Measurements from ENCODE around the gene ZNF609. TPM values are rescaled to one million over a fixed set of nuclear protein-coding genes. Genes with fewer than 3 reads are reported as not detected.

ZNF609 gene
- total and polyA plus RNA-seq, 10 of the 15 experiments (the other 5 are each of a cell fraction or from before 2014, with no cell fraction given) = 5.1 to 35.3 (median 13.6) TPM

DNA sequence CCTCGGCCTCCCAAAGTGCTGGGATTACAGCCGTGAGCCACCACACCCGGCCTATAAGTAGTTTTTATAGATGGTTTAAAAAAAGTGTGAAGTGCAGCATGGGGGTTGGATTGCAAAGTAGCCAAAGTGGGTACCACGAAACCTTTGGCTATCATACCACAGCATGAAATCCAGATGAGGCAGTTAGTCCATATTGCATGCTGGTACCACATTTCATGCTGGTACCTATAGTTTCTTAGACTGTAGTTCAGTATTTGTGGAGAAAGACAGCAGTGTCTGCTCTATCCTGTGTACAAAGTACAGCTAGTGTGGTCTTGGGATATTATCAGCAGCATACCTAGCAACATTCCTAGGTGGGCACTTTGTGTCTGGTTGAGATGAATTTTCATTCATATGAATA, 11.8 kb downstream of the ZNF609 start (continued):
- TF ChIP-seq, protein P1, sequence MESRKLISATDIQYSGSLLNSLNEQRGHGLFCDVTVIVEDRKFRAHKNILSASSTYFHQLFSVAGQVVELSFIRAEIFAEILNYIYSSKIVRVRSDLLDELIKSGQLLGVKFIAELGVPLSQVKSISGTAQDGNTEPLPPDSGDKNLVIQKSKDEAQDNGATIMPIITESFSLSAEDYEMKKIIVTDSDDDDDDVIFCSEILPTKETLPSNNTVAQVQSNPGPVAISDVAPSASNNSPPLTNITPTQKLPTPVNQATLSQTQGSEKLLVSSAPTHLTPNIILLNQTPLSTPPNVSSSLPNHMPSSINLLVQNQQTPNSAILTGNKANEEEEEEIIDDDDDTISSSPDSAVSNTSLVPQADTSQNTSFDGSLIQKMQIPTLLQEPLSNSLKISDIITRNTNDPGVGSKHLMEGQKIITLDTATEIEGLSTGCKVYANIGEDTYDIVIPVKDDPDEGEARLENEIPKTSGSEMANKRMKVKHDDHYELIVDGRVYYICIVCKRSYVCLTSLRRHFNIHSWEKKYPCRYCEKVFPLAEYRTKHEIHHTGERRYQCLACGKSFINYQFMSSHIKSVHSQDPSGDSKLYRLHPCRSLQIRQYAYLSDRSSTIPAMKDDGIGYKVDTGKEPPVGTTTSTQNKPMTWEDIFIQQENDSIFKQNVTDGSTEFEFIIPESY (IDR thresholded peaks at IDR 0.05) = no peak
- TF ChIP-seq TAF1 (IDR thresholded peaks at IDR 0.05; ENCODE audit: borderline replicate concordance, low read depth, low read length) = no peak

DNA sequence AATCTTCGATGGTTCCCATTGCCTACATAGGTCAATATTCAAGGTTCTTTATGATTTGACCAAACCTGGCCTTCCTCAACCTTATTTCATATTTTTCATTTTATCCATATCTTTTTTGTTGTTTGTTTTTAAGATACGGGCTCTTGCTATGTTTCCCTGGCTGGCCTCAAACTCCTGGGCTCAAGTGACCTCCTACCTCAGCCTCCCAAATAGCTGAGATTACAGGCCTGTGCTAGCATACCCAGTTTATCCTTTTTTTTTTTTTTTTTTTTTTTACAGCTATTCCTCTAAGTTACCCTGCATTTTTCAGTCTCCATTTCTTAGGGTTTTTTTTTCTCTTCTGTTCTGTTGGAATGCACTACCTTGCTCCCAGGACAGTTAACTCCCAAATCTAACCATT, 14.5 kb downstream of the ZNF609 start:
- POLR2A ChIA-PET = interaction anchor here (0.6 kb wide), 2 partner anchors 9 to 47 kb away, joined by 4 read pairs; no protein-coding TSS in a partner anchor
- DNase-seq (ENCODE audit: low read depth, low spot score) (no peak), ATAC-seq (no peak), FAIRE-seq (no peak)
- TF ChIP-seq MEF2B (IDR thresholded peaks at IDR 0.05; ENCODE audit: partially characterized antibody, poor library complexity, severe bottlenecking) (no peak), FOXK2 (IDR thresholded peaks at IDR 0.05) (no peak), PAX8 (IDR thresholded peaks at IDR 0.05) (no peak), LARP7 (IDR thresholded peaks at IDR 0.05) (no peak), MTA3 (IDR thresholded peaks at IDR 0.05; ENCODE audit: borderline replicate concordance, low read length) (no peak), MEF2A (IDR thresholded peaks at IDR 0.05; ENCODE audit: insufficient read depth, low read depth, low read length) (no peak), BCL11A (IDR thresholded peaks at IDR 0.05; ENCODE audit: low read depth, low read length) (no peak), MTA2 (IDR thresholded peaks at IDR 0.05; ENCODE audit: low read depth) (no peak), ZZZ3 (IDR thresholded peaks at IDR 0.05; ENCODE audit: control insufficient read depth, insufficient read length, low read depth) (no peak), RCOR1 (conservative IDR thresholded peaks at IDR 0.05; ENCODE audit: low read depth, low read length) (no peak), ZBED1 (IDR thresholded peaks at IDR 0.05; ENCODE audit: borderline replicate concordance) (no peak), CREM (IDR thresholded peaks at IDR 0.05; ENCODE audit: low read depth) (no peak), NFXL1 (IDR thresholded peaks at IDR 0.05; ENCODE audit: borderline replicate concordance) (no peak)
- TF ChIP-seq, protein P2, sequence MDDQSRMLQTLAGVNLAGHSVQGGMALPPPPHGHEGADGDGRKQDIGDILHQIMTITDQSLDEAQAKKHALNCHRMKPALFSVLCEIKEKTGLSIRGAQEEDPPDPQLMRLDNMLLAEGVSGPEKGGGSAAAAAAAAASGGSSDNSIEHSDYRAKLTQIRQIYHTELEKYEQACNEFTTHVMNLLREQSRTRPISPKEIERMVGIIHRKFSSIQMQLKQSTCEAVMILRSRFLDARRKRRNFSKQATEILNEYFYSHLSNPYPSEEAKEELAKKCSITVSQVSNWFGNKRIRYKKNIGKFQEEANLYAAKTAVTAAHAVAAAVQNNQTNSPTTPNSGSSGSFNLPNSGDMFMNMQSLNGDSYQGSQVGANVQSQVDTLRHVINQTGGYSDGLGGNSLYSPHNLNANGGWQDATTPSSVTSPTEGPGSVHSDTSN (IDR thresholded peaks at IDR 0.05; ENCODE audit: insufficient replicate concordance, low read depth, low read length) = no peak
- TF ChIP-seq, protein P3, sequence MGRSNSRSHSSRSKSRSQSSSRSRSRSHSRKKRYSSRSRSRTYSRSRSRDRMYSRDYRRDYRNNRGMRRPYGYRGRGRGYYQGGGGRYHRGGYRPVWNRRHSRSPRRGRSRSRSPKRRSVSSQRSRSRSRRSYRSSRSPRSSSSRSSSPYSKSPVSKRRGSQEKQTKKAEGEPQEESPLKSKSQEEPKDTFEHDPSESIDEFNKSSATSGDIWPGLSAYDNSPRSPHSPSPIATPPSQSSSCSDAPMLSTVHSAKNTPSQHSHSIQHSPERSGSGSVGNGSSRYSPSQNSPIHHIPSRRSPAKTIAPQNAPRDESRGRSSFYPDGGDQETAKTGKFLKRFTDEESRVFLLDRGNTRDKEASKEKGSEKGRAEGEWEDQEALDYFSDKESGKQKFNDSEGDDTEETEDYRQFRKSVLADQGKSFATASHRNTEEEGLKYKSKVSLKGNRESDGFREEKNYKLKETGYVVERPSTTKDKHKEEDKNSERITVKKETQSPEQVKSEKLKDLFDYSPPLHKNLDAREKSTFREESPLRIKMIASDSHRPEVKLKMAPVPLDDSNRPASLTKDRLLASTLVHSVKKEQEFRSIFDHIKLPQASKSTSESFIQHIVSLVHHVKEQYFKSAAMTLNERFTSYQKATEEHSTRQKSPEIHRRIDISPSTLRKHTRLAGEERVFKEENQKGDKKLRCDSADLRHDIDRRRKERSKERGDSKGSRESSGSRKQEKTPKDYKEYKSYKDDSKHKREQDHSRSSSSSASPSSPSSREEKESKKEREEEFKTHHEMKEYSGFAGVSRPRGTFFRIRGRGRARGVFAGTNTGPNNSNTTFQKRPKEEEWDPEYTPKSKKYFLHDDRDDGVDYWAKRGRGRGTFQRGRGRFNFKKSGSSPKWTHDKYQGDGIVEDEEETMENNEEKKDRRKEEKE (IDR thresholded peaks at IDR 0.05) = no peak
- BruUV-seq (replicated peaks) = no TSS peak
- Histone ChIP-seq H3K9ac (ENCODE audit: control insufficient read depth, insufficient read depth, low read length) (no peak overlapping the region), H3K4me3 (no peak overlapping the region), H2AFZ (ENCODE audit: control insufficient read depth, low read depth, low read length) (no peak overlapping the region), H3K4me2 (ENCODE audit: control insufficient read depth, insufficient read depth) (no peak overlapping the region), H4K20me1 (ENCODE audit: control insufficient read depth, insufficient read depth) (no peaks in the 10 kb centered on the region), H3K36me3 (ENCODE audit: control insufficient read depth in 2 of 2, insufficient read depth in 2 of 2, low read length in 1 of 2) (peaks cover 0 to 8% of the 10 kb centered on the region in 2 experiments; a peak in 3 of 4 replicates), H3K9me3 (replicated peaks; ENCODE audit: control insufficient read depth, insufficient read depth, low read length) (no peaks in the 10 kb centered on the region), H3K79me2 (ENCODE audit: control insufficient read depth, insufficient read depth, low read length) (peaks cover 36% of the 10 kb centered on the region), H3K4me1 (ENCODE audit: control insufficient read depth, insufficient read depth, low read length) (no peaks in the 10 kb centered on the region; the same call in 1 of the 2 replicates), H3K27me3 (replicated peaks in 1 of 2; ENCODE audit: control insufficient read depth in 2 of 2, insufficient read depth in 2 of 2, low read length in 1 of 2) (no peaks in the 10 kb centered on the region), H3K27ac (ENCODE audit: control insufficient read depth, insufficient read depth) (no peak overlapping the region)
- in situ Hi-C loops (cut with MboI) (no loop called here), intact Hi-C loops (cut with micrococcal nuclease; ENCODE audit: unreplicated experiment) (no loop called here)
- CTCF ChIA-PET = no interaction called here
- SMC1A ChIA-PET (ENCODE audit: uncharacterized antibody, unreplicated experiment) = no interaction called here
- WGBS (ENCODE audit: insufficient coverage, insufficient replicate concordance, low lambda C conversion rate, missing lambda C conversion rate) = 95% methylated on average over 2 of the region's 2 CpGs
- RAD21 ChIA-PET (ENCODE audit: unreplicated experiment) = interaction anchor here (1.0 kb wide), 1 partner anchor 11 kb away, joined by 3 read pairs; no protein-coding TSS in a partner anchor
